Astrocyte of the cerebellum (primary cell): ENCODE measurements around the gene EPS8L3.

Source experiments
- DNase-seq: peaks from one replicate; pipeline ENCODE4 v3.0.0-alpha.2; 2011; ENCODE audit warnings: low read depth
- H3K4me3 ChIP-seq: 2 replicates; pipeline ENCODE4 v1.5.1; 2011; ENCODE audit warnings: mild to moderate bottlenecking, low read depth, low read length, moderate library complexity
- CTCF ChIP-seq: IDR thresholded peaks from 2 replicates; pipeline ENCODE4 v1.5.1; 2012; ENCODE audit warnings: low read length, low read depth, moderate library complexity, mild to moderate bottlenecking; ENCODE audit errors: missing control alignments
- in situ Hi-C: cut with HindIII; loops from 2 replicates; pipeline ENCODE4 v1.10.0; 2017; ENCODE audit warnings: low sequenced_read_pairs

The EPS8L3 gene

GRCh38 chr1:109726728-109727373, 36.9 kb downstream of the EPS8L3 start:
- H3K4me3 ChIP-seq = no peak overlapping the region
- in situ Hi-C loops = no loop called here
- no peak for TF ChIP-seq CTCF
- DNase-seq = no peak

- DNase-seq = no peak
- no peak overlapping the region for H3K4me3 ChIP-seq
- TF ChIP-seq CTCF = no peak
- in situ Hi-C loops = no loop called here
These were observed 37.7 kb downstream of the EPS8L3 start for GRCh38 chr1:109726007-109726406.

- TF ChIP-seq CTCF = no peak
These were observed 38.2 kb downstream of the EPS8L3 start for GRCh38 chr1:109725510-109725909.

GRCh38 chr1:109724933-109725332, 38.8 kb downstream of the EPS8L3 start:
- no peak overlapping the region for H3K4me3 ChIP-seq
- DNase-seq = no peak
- in situ Hi-C loops = no loop called here
- TF ChIP-seq CTCF = no peak

More at GRCh38 chr1:109725510-109725909, 38.2 kb downstream of the EPS8L3 start:
- no peak overlapping the region for H3K4me3 ChIP-seq
- DNase-seq = no peak
- in situ Hi-C loops = no loop called here

GRCh38 chr1:109722908-109723691, 40.6 kb downstream of the EPS8L3 start:
- no peak overlapping the region for H3K4me3 ChIP-seq
- TF ChIP-seq CTCF = no peak
- in situ Hi-C loops = no loop called here
- DNase-seq = no peak

GRCh38 chr1:109721971-109722370, 41.8 kb downstream of the EPS8L3 start:
- in situ Hi-C loops = no loop called here
- no peak overlapping the region for H3K4me3 ChIP-seq
- DNase-seq = no peak
- no peak for TF ChIP-seq CTCF
